Stimulated activated CD4-positive, alpha-beta T cell treated with anti-CD3 and anti-CD28 coated beads, TNF-alpha, amount 100 ng/mL, for 4 hours (primary cell): ENCODE data around the gene KCNS3.

Experiments used
- DNase-seq, 3 experiments: peaks; one replicate each; pipeline ENCODE4 v3.0.0-alpha.2; 2020; ENCODE audit warnings: low read depth in 3 of 3

KCNS3 gene

DNA sequence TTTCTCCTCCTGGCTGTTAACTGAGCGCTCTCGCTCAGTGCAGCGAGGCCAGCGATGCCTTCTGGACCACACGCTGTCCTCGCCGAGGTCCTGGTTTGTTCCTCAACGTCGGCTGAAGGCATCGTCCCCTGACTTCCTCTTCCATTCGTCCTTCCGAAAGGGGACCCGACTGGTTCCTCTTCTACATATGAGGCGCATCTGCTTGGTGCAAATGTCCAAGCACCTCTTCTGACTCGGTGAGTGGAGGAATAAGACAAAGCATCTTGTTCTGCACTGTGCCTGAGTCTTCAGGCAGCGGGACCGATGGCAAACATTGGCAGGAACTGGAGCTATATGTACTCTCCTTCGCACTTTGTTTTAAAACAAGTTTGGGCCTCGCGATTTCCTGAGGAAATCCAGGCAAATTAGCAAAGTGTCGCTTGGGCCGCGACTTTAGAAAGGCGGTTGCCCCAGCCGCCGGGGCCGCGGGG is 621 bp upstream of the KCNS3 start:
- DNase-seq = no peak

DNA sequence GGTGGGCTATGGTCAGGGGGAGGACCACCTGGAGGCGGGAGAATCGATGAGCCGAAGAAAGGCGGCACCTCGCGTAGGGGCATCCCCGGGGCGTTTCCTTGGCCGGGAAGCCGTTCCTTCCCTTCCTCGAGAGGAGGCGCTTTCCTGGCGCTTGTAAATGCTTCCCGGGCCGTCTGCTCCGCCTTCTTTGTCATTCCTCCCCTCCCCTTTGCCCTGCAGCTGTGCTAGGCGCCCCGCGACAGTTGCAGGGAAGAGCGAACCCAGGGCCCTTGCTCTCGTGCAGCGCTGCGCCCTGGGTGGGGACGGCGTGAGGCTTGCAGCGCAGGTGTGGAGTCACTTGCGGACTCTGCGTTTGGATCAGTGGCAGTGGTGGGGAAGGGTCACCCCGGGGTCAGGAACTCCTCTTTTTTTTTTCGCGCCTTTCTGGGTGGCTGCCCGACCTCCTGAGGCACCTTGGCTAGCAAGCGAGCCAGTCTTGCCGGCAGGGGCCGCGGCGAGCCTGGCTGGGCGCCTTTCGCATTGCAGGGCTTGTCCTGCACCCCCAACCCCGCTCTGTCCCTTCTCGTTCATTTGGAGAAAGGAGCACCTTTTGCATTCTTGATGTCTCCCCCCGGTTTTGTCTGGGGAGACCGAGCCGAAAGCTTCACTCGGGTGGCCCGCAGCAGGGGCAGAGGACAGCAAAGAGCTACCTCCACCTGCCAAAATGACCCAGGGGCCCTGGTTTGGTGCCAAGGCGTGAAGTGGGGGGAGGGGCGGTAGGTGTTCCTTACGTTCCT is 858 bp downstream of the KCNS3 start:
- DNase-seq = no peak

DNA sequence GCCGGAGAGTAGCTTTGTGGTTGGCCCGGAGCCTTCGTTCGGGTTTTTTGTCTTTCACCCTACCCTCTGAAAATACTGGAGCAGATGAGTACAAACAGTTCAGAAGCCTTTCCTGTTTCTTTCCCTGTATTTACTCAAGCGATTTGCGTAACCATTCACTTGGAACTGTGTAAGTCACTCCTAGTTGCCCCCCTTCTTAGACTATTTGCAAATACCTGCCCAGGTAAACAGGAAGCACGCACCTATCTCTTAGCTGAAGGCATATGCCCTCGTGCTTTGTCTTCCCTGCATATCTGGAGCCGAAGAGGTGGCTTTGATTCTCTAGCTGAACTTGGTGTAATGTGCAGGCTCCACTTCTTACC is 1.4 kb downstream of the KCNS3 start:
- DNase-seq = no peak

DNA sequence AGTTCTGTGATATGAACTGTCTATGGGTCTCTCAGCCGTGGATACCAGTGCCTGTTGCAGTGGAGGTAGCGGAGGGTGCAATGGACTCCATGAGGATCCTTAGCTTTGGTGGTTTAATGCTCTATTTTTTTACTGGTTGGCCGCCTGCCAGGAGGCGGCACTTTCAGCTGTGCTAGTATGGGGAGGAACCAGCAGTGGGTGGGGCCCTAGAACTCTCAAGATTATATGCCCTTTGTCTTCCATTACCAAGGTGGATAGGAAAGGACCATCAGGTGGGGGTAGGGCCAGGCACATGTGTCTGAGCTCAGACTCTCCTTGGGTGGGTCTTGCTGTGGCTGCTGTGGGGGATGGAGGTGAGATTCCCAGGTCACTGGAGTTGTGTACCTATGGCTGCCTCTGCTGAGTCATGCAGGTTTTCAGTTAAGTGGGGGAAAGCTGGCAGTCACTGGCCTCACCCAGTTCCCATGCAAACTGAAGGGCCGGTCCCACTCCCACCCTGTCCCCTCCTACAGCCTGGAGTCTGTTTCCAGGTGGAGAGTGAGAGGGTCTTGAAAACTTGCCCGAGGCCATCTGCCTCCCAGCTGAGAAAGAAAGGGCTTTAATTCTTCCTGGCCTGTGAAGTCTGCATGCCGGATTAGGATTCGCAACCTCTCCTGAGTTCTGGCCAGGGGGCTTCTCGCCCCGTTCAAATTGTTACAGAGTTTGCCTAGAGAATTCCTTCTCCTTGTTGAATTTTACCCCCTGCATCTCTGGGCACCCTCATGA is 14.5 kb downstream of the KCNS3 start:
- no peak for DNase-seq

DNA sequence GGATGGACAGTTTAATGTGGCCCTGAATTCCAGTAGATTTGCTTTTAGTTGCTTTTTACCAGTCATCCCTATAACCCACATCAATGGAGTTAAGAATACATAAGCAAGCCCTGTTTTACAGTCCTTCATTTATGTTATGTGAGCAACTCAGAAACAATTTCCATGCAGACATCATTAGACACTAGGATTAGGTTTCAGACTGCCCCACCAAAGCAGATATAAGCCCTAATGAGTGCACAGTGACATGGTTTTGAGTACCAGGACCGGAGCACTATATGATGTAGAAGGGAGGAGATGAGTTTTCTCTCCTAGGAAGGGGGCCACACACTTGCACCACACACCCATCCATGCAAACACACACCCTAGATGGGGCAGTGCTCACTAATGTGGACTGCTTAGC is 15.5 kb downstream of the KCNS3 start:
- no peak for DNase-seq

DNA sequence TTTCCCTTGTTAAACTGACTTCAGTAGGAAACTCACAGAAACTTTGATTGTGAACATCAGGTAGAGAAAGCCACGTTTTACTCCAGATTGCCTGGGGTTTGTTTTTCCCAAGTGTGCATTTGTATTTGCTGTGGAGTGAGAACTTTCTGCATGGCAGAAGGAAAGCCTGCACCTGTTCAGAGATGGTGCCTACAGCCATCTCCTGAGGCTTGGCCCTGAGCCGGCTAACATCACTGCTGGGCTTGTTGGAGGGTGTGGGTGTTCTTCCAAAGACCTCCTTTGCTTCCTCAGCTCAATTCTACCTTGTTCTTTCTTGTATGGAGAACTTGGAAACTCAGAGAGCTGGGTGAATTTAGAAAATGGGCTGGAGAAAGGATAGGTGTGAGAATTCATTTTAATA is 16.1 kb downstream of the KCNS3 start:
- DNase-seq = no peak

DNA sequence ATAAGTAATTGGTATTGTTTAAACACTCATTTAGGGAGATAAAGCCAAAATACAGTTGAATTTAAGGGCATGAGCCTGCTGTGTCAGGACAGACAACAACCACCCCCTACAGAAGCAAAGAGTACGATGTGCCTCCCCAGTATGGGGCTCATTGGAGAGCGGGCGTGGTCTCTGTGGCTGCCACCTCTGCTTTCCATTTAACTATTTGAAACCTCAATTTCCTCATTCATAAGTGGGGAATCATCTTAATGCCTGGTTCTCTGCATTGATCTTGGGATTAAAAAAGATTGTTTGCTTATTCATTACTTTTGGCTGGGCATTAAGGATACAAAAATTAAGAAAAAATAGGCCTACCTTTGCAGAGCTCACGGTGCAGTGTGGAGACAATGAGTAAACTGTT is 21.4 kb downstream of the KCNS3 start:
- DNase-seq = no peak

DNA sequence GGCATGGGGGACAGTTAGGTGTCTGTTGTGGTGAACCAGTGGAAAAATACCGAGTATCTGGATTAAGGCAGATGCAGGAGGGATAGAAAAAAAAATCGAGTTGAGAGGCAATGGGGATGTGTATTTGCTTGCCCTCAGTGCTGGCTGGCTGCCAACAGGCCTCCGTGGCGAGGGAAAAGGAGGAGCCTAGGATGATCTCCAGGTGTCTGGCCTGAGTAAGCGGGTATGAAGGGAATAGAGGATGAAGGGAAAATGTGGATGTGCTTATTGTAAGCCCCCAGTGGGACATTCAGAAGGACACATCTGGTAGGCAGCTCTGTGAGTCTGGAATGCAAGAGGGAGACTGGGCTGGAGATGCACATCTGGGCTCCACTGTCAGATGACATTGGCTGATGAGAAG is 22.8 kb downstream of the KCNS3 start:
- DNase-seq = no peak

DNA sequence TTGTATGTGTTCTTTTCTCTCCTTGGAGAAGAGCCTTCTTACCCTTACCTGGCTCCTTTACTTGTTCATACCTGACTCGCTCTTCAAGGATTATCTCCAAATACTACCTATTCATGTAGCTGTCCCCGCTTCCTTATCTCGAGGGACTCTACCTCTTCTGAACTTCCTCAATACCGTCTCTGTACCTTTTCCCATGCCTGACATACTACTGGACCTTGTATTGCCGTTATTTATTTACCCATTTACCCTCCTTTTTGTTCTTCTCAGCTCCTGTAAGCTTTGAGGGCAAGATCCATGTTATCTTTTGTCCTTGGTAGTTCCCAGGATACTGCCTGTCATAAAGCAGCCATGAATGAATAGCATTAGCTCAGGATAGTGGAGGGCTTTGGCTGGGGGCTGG is 32.5 kb downstream of the KCNS3 start:
- no peak for DNase-seq

DNA sequence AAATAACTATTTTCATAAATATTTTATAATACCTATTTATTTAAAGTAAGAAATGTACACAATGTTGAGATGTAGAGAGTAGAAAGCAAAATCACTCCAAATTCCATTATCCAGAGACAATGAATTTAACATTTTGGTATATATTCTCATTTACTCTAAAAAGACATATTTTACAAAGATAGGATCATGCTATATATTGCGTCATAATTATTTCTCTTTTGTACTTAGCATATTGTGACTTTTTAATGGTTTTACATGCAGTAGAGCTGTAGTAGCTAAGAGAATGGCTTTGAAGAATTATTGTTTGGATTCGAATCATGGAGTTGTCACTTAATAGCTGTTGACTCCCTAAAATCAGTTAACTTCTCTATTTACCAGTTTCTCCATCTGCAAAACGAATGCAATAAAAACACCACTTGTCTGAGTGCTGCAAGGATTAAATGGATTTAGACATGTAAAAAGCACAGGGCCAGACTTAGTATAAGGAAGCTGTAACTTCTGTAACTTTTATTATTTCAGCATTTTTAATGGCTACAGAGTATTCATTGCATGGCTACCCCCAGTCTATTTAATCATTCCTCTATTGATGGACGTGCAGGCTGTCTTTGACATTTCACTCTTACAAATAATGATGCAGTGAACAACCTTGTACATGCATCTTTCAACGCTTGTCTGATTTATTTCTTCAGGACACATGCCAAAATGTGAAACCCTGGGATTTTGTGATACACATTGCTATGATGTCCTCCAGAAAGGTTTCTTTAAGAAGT is 33.2 kb downstream of the KCNS3 start:
- no peak for DNase-seq

DNA sequence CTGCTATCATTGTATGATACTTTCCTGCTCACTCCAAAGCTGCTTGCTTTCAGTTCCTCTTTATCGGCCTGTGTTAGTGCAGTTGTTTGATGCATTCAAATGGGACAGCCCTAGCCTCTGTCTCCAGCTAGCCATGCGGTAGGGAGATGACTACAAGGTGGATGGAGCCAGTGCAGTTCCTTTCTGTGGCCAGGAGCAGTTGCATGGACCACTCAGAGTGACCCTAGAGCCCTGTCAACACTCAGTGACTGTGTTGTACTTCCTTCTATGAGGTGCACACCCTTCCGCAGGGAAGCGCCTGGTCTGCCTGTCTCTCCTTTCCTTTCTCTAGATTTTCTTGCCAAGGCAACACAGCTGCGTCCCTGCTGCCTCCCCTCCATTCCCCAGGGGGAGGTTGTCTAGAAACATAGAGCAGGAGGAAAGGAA is 33.8 kb downstream of the KCNS3 start:
- no peak for DNase-seq

DNA sequence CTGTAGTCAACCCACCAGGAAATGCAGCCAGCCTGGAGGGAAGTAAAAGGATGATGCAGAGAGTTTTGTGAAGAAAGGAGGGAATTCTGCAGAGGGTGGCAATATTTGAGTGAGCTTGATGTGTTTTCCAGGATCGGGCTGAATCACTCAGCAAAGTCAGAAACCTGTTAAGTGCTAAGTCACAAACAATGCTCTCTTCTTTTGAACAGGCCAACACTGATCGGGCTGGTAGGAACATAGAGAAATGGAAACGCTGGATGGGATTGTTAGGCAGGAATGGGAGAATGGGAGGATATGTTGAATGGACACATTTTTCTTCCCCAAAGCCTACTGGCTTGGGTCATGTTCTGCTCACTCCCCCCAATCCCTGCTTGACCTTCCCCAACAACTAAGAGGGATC is 36.6 kb downstream of the KCNS3 start:
- DNase-seq = no peak

DNA sequence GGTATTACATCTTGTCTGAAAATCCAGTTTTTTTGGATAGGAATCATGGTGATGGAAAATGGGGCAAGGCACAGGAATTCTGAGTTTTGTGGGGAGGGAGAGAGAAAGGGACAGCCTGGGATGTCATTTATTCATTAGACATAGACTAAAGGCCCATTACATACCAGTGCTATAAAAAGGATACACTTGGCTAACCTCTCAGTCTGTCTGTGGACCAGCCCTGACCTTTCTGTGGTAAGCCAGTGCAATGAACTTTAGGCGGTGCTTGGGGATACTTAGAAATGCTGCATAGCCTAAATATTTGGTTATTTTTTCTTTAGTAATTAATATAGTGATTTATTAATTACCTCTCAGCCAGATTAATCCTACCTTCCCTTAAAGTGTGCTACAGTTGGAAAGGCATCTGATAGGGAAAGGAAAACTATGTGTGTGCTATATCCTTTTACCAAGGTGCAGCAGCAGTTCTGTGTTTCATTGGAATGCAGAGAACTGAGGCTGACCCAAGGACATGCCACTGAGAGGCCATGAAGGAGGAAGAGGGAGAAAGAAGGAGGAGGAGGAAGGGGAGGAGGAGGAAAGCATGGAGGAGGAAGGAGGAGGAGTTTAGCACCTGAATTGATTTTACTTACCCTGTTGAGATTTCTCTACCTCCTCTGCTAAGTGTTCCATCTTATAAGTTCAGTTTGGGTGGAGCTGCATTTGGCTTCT is 37.5 kb downstream of the KCNS3 start:
- no peak for DNase-seq

DNA sequence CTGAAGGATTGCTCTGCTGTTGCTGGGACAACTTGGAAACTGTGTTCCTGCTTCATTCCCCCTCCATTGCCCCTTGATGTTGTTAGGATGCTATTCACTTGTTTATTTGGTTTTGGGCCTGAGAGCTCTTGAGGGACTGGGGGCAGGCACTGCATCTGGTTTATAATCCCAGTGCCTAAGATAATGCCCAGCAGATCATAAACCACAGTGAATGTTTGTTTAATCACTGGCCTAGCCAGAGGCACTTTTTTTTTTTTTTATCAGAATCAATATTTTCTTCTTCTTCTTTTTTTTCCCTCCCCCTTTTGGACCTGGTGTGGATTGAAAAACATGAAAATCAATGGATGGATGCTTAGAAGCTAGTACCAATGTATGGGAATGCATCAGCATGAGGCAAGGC is 38.1 kb downstream of the KCNS3 start:
- DNase-seq = no peak

DNA sequence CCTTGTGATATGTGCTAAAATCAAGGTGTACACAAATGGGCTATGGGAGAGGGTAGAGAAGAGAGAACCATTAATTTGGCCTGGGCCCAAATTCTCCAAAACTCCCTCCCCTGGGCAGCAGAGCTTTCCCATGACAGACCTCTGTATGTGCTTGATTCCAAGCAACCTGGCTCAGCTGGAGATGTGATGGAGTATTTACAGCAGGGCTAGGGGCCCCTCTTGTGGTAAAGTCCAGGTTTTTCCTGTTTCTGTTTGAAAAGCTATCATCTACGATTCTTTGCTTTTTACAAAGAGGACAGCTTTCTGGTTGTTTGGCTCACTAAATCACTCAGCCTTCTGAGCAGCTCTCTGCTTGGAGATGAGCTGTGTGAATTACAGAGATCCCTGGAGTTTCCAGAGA is 40.3 kb downstream of the KCNS3 start:
- no peak for DNase-seq

DNA sequence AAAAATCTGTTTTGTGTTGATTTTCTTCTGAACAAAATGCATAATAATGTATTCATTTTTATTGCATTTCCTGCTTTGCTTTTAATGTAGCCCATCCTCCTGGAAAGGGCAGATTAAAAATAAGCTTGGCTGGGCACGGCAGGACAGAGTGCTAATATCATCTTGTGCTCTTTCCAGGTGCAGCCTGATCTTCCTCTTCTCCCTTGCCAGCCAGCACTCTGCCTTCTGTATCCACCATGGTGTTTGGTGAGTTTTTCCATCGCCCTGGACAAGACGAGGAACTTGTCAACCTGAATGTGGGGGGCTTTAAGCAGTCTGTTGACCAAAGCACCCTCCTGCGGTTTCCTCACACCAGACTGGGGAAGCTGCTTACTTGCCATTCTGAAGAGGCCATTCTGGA is 52.3 kb downstream of the KCNS3 start:
- no peak for DNase-seq

DNA sequence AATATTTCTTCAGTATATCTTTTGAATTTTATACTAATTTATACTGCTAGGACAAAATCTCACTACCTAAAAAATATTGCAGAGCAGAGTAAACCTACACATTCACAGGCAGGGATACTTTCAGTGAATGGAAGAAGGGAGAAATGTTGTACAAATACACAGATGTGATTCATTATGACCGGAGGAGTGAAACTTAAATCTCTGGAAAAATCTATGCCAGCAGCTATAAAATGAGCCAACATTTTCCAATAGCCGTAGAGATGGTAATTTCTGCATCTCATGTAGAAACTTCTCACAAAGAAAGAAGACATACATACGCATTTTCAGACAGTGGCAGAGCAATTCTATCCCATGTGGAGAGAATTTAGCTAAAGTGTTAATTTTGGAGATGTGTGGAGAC is 54.8 kb downstream of the KCNS3 start:
- DNase-seq = no peak

DNA sequence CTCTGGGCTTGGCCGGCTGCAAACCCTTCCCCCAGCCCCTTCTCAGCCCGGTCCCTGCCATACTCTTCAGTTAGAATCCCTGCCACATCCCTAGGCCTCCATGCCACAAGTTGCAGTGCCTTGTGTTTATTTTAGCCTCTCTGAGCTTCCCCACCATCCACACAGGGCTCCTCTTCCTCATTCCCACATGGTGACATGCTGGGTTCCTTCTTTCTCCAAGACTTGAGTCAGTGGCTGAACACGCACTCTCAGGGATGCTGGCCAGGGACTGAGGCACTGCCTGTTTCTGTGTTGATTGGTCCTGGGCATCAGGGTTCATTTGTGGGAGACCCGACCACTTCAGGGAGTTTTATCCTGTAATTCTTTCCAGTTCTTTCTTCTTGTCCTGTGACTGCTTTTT is 56.3 kb downstream of the KCNS3 start:
- DNase-seq = no peak

DNA sequence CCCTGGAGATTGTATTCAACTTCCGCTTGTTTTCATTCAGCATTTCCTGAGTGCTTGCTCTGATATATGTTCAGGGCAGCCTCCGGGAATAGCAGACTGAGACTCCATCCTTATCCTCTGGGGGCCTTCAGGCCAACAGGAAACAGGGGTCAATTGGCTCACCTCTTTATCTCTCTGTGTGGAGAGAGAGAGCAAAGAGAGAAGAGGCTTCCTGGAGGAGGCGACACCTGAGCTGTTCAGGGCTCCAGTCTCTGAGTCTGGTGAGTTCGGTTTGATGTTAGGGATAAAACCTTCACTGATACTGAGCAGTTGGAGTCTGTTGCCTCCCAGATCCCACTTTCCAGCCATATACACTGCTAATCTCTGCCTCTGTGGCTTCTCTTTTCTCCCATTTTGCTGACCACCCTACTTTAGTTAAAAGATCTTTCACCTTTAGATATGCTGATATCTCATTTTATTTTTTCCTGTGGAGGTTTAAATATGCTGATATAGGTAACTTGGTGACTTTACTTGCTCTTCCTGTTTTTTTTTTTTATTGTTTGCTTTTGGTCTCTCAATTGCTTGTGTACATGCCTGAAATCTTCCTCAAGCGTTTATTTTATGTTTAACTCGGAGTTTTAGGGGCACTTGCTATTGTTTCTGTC is 56.9 kb downstream of the KCNS3 start:
- DNase-seq = no peak

DNA sequence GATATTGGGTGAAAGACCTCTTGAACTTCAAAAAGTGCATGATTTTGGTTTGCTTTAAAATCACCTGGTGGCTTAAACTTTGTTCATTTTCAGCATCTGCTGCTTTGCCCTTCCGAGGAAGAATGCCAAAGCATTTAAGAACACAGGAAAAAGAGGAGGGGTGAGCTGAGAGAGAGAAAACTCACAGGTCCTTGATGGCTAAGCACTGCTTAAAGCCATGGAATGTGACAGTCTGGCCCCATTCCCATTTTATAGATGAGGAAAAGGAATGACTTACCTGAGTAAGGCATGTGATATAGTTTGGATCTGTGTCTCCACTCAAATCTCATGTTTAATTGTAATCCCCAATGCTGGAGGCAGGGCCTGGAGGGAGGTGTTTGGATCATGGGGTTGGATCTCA is 58.1 kb downstream of the KCNS3 start:
- no peak for DNase-seq

DNA sequence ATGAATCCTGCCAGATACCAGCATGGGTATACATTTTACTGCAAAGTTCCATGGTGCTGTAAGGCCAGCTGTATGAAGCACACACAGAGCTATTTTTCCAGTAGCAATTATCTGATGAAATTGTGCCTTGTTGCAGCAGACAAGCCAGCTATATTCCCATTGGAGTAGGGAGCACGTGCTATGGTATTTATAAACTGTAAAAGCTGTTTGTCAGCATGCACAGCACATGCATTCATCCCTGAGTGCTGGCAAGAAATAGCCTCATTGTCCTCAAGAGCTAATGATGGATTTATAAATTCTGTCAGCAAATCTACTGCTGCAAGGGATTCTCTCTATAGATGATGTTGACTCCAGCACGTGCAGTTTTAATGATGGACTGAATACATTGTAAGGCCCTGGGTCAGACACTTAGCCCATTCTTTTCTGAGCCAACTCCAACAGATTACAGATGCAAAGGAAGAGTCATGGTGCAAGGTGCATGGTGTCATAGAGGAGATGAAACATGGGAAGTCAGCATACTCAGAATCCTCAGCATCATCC is 61.7 kb downstream of the KCNS3 start:
- no peak for DNase-seq
